HCT116 (cell line): Measurements from ENCODE around the gene LRRC32. TPM values are rescaled to one million over a fixed set of nuclear protein-coding genes. Genes with fewer than 3 reads are reported as not detected.

Experiments used
- ATAC-seq: fragments of 200-7000 bp; cut with Tn5 transposase; 2 replicates; pipeline ENCODE4 v1.9.1; 2020; ENCODE audit warnings: mild to moderate bottlenecking, moderate library complexity
- BruUV-seq: library from RNA; stranded (reverse); fragments of 400-500 nt; replicated peaks from 2 replicates; lab custom pipeline; 2021; lab: Mats Ljungman, UMichigan
- CTCF ChIA-PET: fragments of 300-600 bp; sonication (Branson Sonifier 250); formaldehyde crosslinking; loops from one replicate; lab custom pipeline; 2021; ENCODE audit warnings: antibody characterized with exemption; lab: Charles Lee
- POLR2A ChIA-PET: fragments of 300-600, 350-600 bp; sonication (Branson Sonifier 250); formaldehyde crosslinking; loops from one replicate; lab custom pipeline; 2021; ENCODE audit warnings: antibody characterized with exemption; lab: Charles Lee
- RAD21 ChIA-PET, 2 experiments: fragments of 300-600 bp; sonication (Branson Sonifier 250); formaldehyde crosslinking; loops; one replicate each; lab custom pipeline; 2023; ENCODE audit warnings: low total read pairs in 2 of 2; ENCODE audit not compliant: uncharacterized antibody in 2 of 2, unreplicated experiment in 2 of 2, low non-redundant PET in 1 of 2; lab: Charles Lee
- DNase-seq: peaks from one replicate; pipeline ENCODE4 v3.0.0-alpha.2; 2010; ENCODE audit warnings: low read depth, low spot score
- H2AFZ ChIP-seq: fragments of 200-600 bp; shearing (Covaris generic), sonication (generic); 2 replicates; pipeline ENCODE4 v1.6.1; 2017; ENCODE audit warnings: low read depth, mixed run types, mixed read lengths, antibody characterized with exemption, low read length; ENCODE audit not compliant: poor library complexity, severe bottlenecking
- H3K27ac ChIP-seq: 2 replicates; pipeline ENCODE4 v1.5.1; 2012; ENCODE audit warnings: low read depth, low read length
- H3K27me3 ChIP-seq: fragments of 200-600 bp; sonication (generic); 2 replicates; pipeline ENCODE4 v1.6.1; 2016; ENCODE audit warnings: mixed run types, low read length, mixed read lengths; ENCODE audit not compliant: insufficient read depth
- H3K36me3 ChIP-seq, 2 experiments: fragments of 200-500 bp in 1 of 2; fragments of 200-600 bp in 1 of 2; sonication (Bioruptor generic) in 1 of 2; sonication (generic) in 1 of 2; 2 replicates each; pipeline versions ENCODE4 v1.5.1 to v1.6.1; 2014 to 2016; ENCODE audit warnings: low read length in 2 of 2, inconsistent platforms in 1 of 2, mixed read lengths in 1 of 2, mixed run types in 1 of 2; ENCODE audit not compliant: insufficient read depth in 2 of 2, control insufficient read depth in 1 of 2
- H3K4me1 ChIP-seq, 2 experiments: fragments of 200-600 bp in 1 of 2; sonication (generic) in 1 of 2; 2 replicates each; pipeline versions ENCODE4 v1.5.1 to v1.6.1; 2012 to 2017; ENCODE audit warnings: low read length in 2 of 2, inconsistent platforms in 1 of 2, mild to moderate bottlenecking in 1 of 2, mixed read lengths in 1 of 2, mixed run types in 1 of 2, moderate library complexity in 1 of 2; ENCODE audit not compliant: insufficient read depth in 2 of 2, control insufficient read depth in 1 of 2
- H3K4me2 ChIP-seq: fragments of 200-600 bp; sonication (generic); 2 replicates; pipeline ENCODE4 v1.6.1; 2017; ENCODE audit warnings: mixed run types, low read length, mixed read lengths
- H3K4me3 ChIP-seq, 2 experiments: fragments of 200-600 bp in 1 of 2; sonication (generic) in 1 of 2; replicated peaks in 1 of 2; 2 replicates each; pipeline ENCODE4 v1.5.1; 2011 to 2016; ENCODE audit warnings: low read length in 2 of 2, control low read depth in 1 of 2, low read depth in 1 of 2, mild to moderate bottlenecking in 1 of 2, mixed read lengths in 1 of 2, mixed run types in 1 of 2
- H3K79me2 ChIP-seq: fragments of 200-600 bp; sonication (generic); 2 replicates; pipeline ENCODE4 v1.6.1; 2017; ENCODE audit warnings: mild to moderate bottlenecking, mixed run types, low read length, moderate library complexity, mixed read lengths; ENCODE audit not compliant: insufficient read depth
- H3K9ac ChIP-seq: fragments of 200-600 bp; sonication (generic); 2 replicates; pipeline ENCODE4 v1.6.1; 2016; ENCODE audit warnings: low read length, mixed read lengths
- H3K9me2 ChIP-seq: fragments of 200-600 bp; sonication (generic), shearing (Covaris generic); 2 replicates; pipeline ENCODE4 v1.6.1; 2017; ENCODE audit warnings: mixed run types, mild to moderate bottlenecking, moderate library complexity; ENCODE audit not compliant: insufficient read depth
- H3K9me3 ChIP-seq, 2 experiments: fragments of 200-500 bp in 1 of 2; fragments of 200-600 bp in 1 of 2; sonication (Bioruptor generic) in 1 of 2; sonication (generic) in 1 of 2; 2 replicates each; pipeline ENCODE4 v1.6.1; 2014 to 2017; ENCODE audit warnings: low read length in 2 of 2, mixed read lengths in 2 of 2, inconsistent platforms in 1 of 2, low read depth in 1 of 2, mild to moderate bottlenecking in 1 of 2, mixed run types in 1 of 2, moderate library complexity in 1 of 2; ENCODE audit not compliant: control insufficient read depth in 1 of 2, insufficient read depth in 1 of 2
- H4K20me1 ChIP-seq: fragments of 200-600 bp; sonication (generic), shearing (Covaris generic); 2 replicates; pipeline ENCODE4 v1.6.1; 2017; ENCODE audit warnings: mixed run types, mild to moderate bottlenecking, moderate library complexity; ENCODE audit not compliant: insufficient read depth
- ATF3 ChIP-seq: IDR thresholded peaks from 2 replicates; pipeline ENCODE4 v1.6.1; 2012
- CEBPB ChIP-seq: IDR thresholded peaks from 2 replicates; pipeline ENCODE4 v1.6.1; 2012; ENCODE audit warnings: low read depth
- CTCF ChIP-seq, 3 experiments: fragments of 200-600 bp in 1 of 3; sonication (generic) in 1 of 3; IDR thresholded peaks in 2 of 3; conservative IDR thresholded peaks in 1 of 3; 2 replicates each; pipeline ENCODE4 v1.5.1; 2012 to 2017; ENCODE audit warnings: low read depth in 2 of 3, low read length in 2 of 3, antibody characterized with exemption in 1 of 3, borderline replicate concordance in 1 of 3, control low read depth in 1 of 3, mild to moderate bottlenecking in 1 of 3, mixed read lengths in 1 of 3, mixed run types in 1 of 3, moderate library complexity in 1 of 3; ENCODE audit not compliant: insufficient read depth in 1 of 3
- ELF1 ChIP-seq: IDR thresholded peaks from 2 replicates; pipeline ENCODE4 v1.6.1; 2012; ENCODE audit warnings: low read depth, borderline replicate concordance
- EZH2phosphoT487 ChIP-seq: fragments of 200-600 bp; IDR thresholded peaks from 2 replicates; pipeline ENCODE4 v1.6.1; 2018; ENCODE audit warnings: antibody characterized with exemption, borderline replicate concordance
- JUND ChIP-seq: IDR thresholded peaks from 2 replicates; pipeline ENCODE4 v1.6.1; 2012
- MAX ChIP-seq: IDR thresholded peaks from 2 replicates; pipeline ENCODE4 v1.6.1; 2012
- RAD21 ChIP-seq: IDR thresholded peaks from 2 replicates; pipeline ENCODE4 v1.6.1; 2012; ENCODE audit warnings: low read depth, mild to moderate bottlenecking
- SIN3A ChIP-seq: IDR thresholded peaks from 2 replicates; pipeline ENCODE4 v1.6.1; 2012; ENCODE audit warnings: low read depth
- SRF ChIP-seq: IDR thresholded peaks from 2 replicates; pipeline ENCODE4 v1.6.1; 2012; ENCODE audit warnings: low read depth
- TCF7L2 ChIP-seq: IDR thresholded peaks from 2 replicates; pipeline ENCODE4 v1.7.0; 2011; ENCODE audit warnings: borderline replicate concordance, inconsistent platforms; ENCODE audit not compliant: insufficient read depth, insufficient read length; ENCODE audit errors: extremely low read depth
- YY1 ChIP-seq: IDR thresholded peaks from 2 replicates; pipeline ENCODE4 v1.6.1; 2011; ENCODE audit warnings: low read length, low read depth, moderate library complexity, mild to moderate bottlenecking; ENCODE audit not compliant: insufficient replicate concordance; ENCODE audit errors: extremely low read depth
- ZFX ChIP-seq: fragments of 450-650 bp; IDR thresholded peaks from 2 replicates; pipeline ENCODE4 v1.6.1; 2017
- intact Hi-C: fragments of 100-400 bp; cut with micrococcal nuclease; formaldehyde crosslinking; loops from 2 replicates; pipeline ENCODE4 v1.10.0; 2022
- total RNA-seq: library from RNA; stranded (reverse); gene quantifications from one replicate; pipeline ENCODE4 v1.2.1, GENCODE V29; 2021; ENCODE audit not compliant: unreplicated experiment
- TF ChIP-seq, protein P1 (sequence below): IDR thresholded peaks from 2 replicates; pipeline ENCODE4 v1.6.1; 2012; ENCODE audit warnings: low read depth

Gene LRRC32
- total RNA-seq, 1 experiment from 2014 or later, result 0.54 TPM

- Histone ChIP-seq H3K9me3 (no peaks in the 10 kb centered on the region), H3K9me2 (no peaks in the 10 kb centered on the region), H4K20me1 (no peaks in the 10 kb centered on the region), H3K27me3 (no peaks in the 10 kb centered on the region), H3K4me2 (no peak overlapping the region), H3K79me2 (no peaks in the 10 kb centered on the region), H3K4me1 (no peaks in the 10 kb centered on the region), H3K27ac (no peak overlapping the region), H2AFZ (no peak overlapping the region), H3K4me3 (no peak overlapping the region), H3K36me3 (no peaks in the 10 kb centered on the region), H3K9ac (no peak overlapping the region)
- POLR2A ChIA-PET, result no interaction called here
- RAD21 ChIA-PET, result no interaction called here
- TF ChIP-seq TCF7L2 (no peak), EZH2phosphoT487 (no peak), RAD21 (no peak), CEBPB (no peak), SIN3A (no peak), YY1 (no peak), SRF (no peak), ELF1 (no peak), ATF3 (no peak), ZFX (no peak), CTCF (IDR thresholded peaks at IDR 0.05 in 2 of 3, conservative IDR thresholded peaks at IDR 0.05 in 1 of 3; ENCODE audit: borderline replicate concordance in 1 of 3, insufficient read depth in 1 of 3, low read depth in 2 of 3, low read length in 2 of 3) (no peak), MAX (no peak), JUND (no peak)
- TF ChIP-seq, protein P1, sequence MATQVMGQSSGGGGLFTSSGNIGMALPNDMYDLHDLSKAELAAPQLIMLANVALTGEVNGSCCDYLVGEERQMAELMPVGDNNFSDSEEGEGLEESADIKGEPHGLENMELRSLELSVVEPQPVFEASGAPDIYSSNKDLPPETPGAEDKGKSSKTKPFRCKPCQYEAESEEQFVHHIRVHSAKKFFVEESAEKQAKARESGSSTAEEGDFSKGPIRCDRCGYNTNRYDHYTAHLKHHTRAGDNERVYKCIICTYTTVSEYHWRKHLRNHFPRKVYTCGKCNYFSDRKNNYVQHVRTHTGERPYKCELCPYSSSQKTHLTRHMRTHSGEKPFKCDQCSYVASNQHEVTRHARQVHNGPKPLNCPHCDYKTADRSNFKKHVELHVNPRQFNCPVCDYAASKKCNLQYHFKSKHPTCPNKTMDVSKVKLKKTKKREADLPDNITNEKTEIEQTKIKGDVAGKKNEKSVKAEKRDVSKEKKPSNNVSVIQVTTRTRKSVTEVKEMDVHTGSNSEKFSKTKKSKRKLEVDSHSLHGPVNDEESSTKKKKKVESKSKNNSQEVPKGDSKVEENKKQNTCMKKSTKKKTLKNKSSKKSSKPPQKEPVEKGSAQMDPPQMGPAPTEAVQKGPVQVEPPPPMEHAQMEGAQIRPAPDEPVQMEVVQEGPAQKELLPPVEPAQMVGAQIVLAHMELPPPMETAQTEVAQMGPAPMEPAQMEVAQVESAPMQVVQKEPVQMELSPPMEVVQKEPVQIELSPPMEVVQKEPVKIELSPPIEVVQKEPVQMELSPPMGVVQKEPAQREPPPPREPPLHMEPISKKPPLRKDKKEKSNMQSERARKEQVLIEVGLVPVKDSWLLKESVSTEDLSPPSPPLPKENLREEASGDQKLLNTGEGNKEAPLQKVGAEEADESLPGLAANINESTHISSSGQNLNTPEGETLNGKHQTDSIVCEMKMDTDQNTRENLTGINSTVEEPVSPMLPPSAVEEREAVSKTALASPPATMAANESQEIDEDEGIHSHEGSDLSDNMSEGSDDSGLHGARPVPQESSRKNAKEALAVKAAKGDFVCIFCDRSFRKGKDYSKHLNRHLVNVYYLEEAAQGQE, result no peak
- CTCF ChIA-PET, result no interaction called here
- ATAC-seq (no peak), DNase-seq (no peak)
- intact Hi-C loops, result no loop called here
- BruUV-seq, result no TSS peak
These were observed 45.7 kb upstream of the LRRC32 start for GRCh38 chr11:76716268-76716667.
